ENCODE results near the gene SPTBN1. TPM values are rescaled to one million over a fixed set of nuclear protein-coding genes. Genes with fewer than 3 reads are reported as not detected.

Gene SPTBN1
- total and polyA plus RNA-seq, 2 of the 4 experiments (the other 2 are of a cell fraction): 49.1 to 241 TPM

DNA sequence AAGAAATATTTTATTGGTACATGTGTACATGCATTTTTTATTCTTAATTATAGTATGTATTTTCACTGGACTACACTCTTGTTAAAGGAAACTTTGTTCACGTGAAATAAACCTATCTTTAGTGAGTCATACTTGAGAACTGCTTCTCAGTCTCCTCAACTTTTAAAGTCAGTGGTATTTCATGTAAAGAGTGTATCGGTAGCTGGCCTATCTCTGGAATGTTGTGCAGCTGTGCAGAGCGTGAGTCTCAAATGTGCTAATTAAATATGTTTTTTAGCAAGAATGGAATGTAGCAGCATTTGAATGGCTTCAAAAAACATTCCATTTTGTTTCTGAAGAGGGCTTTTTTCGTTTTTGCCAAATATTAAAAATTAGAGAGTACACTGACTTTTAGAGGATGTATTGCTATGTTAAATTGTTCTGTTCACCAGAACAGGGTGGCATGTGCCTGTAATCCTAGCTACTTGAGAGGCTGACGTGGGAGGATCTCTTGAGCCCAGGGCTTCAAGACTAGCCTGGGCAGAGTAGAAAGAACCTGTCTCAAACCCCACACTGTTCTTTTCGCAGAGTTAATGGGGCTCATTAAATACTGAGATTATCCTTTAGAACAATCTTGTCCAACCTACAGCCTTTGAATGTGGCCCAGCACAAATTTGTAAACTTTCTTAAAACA lies 14.3 kb downstream of the SPTBN1 start:
- ChIA-PET CTCF (interaction anchor here (1.1 kb wide), 1 partner anchor 11 kb away, joined by 3 read pairs; no protein-coding TSS in a partner anchor), POLR2A (ENCODE audit: unreplicated experiment) (no interaction called here)
- Histone ChIP-seq H3K4ac (ENCODE audit: low read depth, low read length) (peak overlapping the region; percentile 56; the same call in 1 of the 2 replicates), H4K8ac (ENCODE audit: low read depth in 2 of 2, low read length in 2 of 2) (0 out of 4 replicates have a peak overlapping the region, but pooled peaks of 1 of the 2 experiments have one; percentile 36), H2AFZ (replicated peaks; ENCODE audit: low read length, poor library complexity) (no peak overlapping the region), H3K36me3 (ENCODE audit: control insufficient read depth, insufficient read depth, low read length) (no peaks in the 10 kb centered on the region), H4K91ac (ENCODE audit: insufficient read depth, low read depth, low read length) (peak overlapping the region; percentile 39; the same call in 1 of the 2 replicates), H4K5ac (ENCODE audit: low read depth, low read length) (peak overlapping the region; percentile 38; the same call in 1 of the 2 replicates), H3K4me2 (ENCODE audit: low read depth, low read length) (peak overlapping the region; percentile 60; the same call in 1 of the 2 replicates), H3K23ac (ENCODE audit: low read depth, low read length) (0 out of 2 replicates have a peak overlapping the region, but pooled peaks have one; percentile 47), H3K9ac (ENCODE audit: low read depth, low read length) (no peak overlapping the region), H3K18ac (ENCODE audit: low read depth, low read length) (peak overlapping the region; percentile 61; the same call in 1 of the 2 replicates), H3K4me3 (ENCODE audit: insufficient read depth, low read depth, low read length) (no peak overlapping the region), H4K20me1 (ENCODE audit: insufficient read depth, low read length) (peaks cover 45% of the 10 kb centered on the region), H2BK15ac (ENCODE audit: low read depth, low read length) (no peak overlapping the region; the same call in 2 of the 3 replicates), H3K14ac (replicated peaks; ENCODE audit: low read depth, low read length) (peak overlapping the region; percentile 74; the same call in 1 of the 2 replicates), H2BK5ac (ENCODE audit: low read depth, low read length, poor library complexity, severe bottlenecking) (peak overlapping the region; percentile 20), H2BK20ac (ENCODE audit: low read depth, low read length) (peak overlapping the region; percentile 43; the same call in 1 of the 2 replicates), H3K56ac (ENCODE audit: extremely low read depth, insufficient read depth, low read length) (no peak overlapping the region), H2AK5ac (ENCODE audit: low read depth, low read length) (no peak overlapping the region), H3K27me3 (ENCODE audit: control insufficient read depth, insufficient read depth, low read length) (no peaks in the 10 kb centered on the region), H3K9me3 (ENCODE audit: control insufficient read depth, insufficient read depth, low read length) (no peaks in the 10 kb centered on the region), H2BK120ac (ENCODE audit: low read depth, low read length) (peak overlapping the region; percentile 85; the same call in 1 of the 2 replicates), H3K4me1 (ENCODE audit: control insufficient read depth, insufficient read depth, low read length) (peaks cover 19% of the 10 kb centered on the region), H3K27ac (ENCODE audit: insufficient read depth, low read length) (peak overlapping the region; percentile 74; the same call in 1 of the 2 replicates), H3K79me1 (ENCODE audit: low read depth in 1 of 2, low read length in 2 of 2) (peaks cover 27 to 57% of the 10 kb centered on the region in 2 experiments), H2AK9ac (replicated peaks; ENCODE audit: low read depth, low read length, poor library complexity) (no peak overlapping the region), H3K9me1 (ENCODE audit: insufficient read depth, low read length) (peaks cover 20% of the 10 kb centered on the region)
- in situ Hi-C loops (cut with MboI; ENCODE audit: low sequenced_read_pairs): no loop called here
- ATAC-seq (ENCODE audit: low read depth) (peak; percentile 89), DNase-seq (peak; percentile 79)
- 30% methylated on average over 2 of the region's 6 CpGs; no CpG with 5 or more reads in 1 of the 2 experiments for WGBS, 2 experiments (ENCODE audit: extremely low coverage in 2 of 2, insufficient read length in 1 of 2)
- peak; percentile 68; the same call in 1 of the 2 replicates for TF ChIP-seq BHLHE40 (IDR thresholded peaks at IDR 0.05; ENCODE audit: low read depth, low read length)
- no peak for TF ChIP-seq MAFK (IDR thresholded peaks at IDR 0.05; ENCODE audit: low read depth, low read length)
- no peak for TF ChIP-seq MAZ (IDR thresholded peaks at IDR 0.05; ENCODE audit: borderline replicate concordance, low read depth, low read length)
- no peak for TF ChIP-seq RAD21 (IDR thresholded peaks at IDR 0.05; ENCODE audit: low read length)
- peak; percentile 20; the same call in 1 of the 2 replicates for TF ChIP-seq FOS (IDR thresholded peaks at IDR 0.05; ENCODE audit: low read depth, low read length)
- intact Hi-C loops (cut with micrococcal nuclease): loop anchor here (5.0 kb wide), 1 partner anchor 42 kb away; no protein-coding TSS in a partner anchor
- dilution Hi-C loops (cut with HindIII; ENCODE audit: low sequenced_read_pairs, unreplicated experiment): no loop called here
- no TSS peak for BruUV-seq (replicated peaks)

Data from IMR-90 (cell line).